Kidney capillary endothelial cell (primary cell): Measurements from ENCODE around the gene CLIC4.

Experiments used
- DNase-seq: peaks from one replicate; pipeline ENCODE4 v3.0.0-alpha.2; 2018; ENCODE audit warnings: low spot score

Gene CLIC4

DNA sequence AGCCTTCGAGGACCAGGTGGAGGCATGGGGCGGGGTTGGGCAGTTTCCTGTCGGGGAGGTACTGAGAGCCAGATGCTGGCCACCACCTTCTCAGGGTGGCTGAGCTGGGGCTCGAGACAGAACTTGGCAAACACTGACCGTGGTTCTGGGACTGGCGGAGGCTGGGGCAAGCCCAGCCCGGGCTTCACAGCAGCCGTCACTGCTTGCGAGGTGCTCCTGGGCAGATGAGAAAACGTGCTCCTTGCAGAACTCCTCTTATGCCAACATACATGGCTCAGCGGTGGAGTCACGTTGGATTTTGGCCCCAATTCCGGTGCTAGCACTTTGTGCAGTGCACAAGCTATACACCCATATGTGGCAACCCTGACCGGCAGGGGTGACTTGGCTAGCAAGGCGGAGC is 115.6 kb downstream of the CLIC4 start:
- no peak for DNase-seq

DNA sequence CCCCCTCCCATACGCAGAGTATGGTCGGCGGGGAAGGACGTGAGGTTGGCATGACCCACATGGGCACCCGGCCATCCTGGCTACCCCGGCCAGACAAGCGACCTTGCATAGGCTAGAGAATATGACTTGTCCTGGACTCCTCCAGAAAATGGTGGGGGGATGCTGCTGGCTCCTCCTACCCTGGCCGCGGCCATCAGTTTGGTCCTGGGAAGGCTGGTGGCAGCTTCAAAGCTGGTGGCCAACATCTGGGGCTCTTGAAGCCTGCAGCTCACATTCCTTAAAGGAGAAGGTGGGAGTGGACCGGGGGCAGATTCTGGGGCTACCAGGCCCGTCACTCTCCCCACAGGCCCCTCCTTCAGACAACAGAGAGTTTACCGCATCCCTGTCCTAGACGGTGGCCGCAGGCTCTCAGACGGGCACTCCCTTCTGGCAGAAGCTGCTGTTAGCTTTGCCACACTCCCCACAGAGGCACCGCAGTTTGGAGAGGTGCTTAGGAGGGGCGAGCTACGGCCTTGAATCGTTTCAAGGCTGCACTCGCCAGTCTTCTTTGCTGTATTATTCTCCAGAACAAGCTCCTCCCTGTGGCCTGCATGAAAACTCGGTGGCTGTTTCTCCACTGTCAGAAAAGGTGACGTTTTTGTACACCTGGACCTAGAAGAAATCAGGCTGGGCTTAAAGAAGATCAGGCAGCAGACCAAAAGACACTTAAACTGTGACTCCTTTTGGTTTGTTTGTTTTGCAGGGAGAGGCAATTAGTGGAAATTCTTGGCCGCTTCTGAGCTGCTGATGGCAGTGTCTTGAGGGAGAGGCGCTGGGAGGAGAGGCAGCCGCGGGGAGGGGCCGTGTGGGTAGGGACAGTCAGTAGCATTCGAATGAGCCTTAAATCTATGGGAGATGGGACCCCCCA is 116.8 kb downstream of the CLIC4 start:
- no peak for DNase-seq

DNA sequence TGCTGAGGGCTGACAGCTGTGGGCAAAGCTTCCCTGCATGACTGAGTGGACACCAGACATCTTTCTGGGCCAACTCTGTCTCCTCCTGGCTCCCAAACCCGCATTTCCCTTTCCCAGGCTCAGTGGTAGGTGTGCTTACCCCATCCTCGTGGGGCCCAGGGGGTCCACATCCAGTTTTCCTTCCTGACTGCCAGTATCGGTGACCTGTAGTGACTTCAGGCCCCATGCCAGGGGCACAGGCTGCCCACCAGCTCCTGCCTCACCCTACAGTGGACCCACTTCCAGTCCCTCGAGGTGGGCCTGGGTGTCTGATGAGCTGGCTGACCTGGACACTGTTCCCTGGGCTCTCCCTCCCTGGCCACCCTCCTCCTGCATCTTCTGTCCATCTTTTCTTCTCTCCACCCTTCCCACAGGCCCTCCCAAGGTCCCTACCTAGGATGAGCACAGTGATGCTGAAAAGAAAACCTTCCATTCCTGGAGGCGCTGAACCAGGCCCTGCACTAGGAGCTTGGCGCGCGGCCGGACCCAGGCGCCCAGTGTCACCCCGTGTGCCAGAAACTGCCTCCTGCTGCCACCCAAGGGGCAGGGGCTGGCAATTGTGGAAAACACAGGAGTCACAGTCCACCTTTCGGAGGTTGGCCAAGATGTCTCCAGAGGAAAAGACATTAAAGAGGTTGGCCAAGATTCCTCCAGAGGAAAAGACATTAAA is 117.7 kb downstream of the CLIC4 start:
- DNase-seq: no peak

DNA sequence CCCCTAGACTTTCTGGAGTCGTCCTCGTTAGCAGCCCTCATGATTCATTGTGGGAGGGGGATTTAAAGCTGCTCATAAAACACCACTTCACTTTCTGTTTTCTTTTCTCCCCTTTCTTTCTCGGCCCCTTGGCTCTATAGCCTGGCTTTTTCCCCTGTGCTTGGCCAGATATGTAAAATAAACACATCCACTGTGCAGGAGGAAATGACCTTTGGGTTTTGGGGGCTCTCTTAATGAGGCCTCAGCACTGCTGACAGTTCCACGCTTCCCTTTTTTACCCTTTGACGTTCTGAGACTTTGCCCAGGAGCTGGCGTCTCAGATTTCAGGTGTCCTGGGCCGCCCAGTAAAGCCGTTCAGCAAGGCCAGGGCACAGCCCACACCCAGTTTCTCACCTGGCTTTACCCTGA is 119.1 kb downstream of the CLIC4 start:
- no peak for DNase-seq

DNA sequence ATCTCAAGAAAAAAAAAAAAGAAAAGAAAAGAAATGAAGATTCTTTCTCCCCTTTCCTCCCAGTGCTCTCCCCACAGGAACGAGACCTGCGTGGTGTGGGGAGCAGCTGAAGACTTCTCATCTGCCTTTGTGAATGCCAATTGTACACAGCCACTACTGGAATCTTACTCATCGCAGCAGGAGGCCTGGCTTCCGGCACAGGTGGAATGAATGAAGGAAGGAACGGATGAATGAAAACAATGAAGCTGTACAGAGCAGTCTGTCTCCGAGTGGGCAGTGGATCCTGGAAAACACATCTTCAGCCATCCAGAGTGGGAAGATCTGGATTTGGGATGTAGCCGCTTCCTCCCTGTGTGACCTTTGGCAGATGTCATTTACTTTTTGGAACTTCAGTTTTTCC is 119.9 kb downstream of the CLIC4 start:
- DNase-seq: no peak

DNA sequence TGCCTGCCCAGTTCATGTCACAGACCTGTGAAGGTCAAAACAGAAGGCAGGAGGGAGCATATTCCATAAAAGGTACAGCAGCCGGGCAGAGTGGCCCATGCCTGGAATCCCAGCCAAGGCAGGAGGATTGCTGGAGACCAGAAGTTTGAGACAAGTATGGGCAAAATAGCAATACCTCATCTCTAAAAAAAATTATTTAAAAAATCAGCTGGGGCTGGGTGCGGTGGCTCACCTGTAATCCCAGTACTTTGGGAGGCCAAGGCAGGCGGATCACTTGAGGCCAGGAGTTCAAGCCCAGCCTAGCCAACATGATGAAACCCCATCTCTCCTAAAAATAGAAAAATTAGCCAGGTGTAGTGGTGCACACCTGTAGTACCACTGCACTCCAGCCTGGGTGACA is 120.3 kb downstream of the CLIC4 start:
- DNase-seq: no peak

DNA sequence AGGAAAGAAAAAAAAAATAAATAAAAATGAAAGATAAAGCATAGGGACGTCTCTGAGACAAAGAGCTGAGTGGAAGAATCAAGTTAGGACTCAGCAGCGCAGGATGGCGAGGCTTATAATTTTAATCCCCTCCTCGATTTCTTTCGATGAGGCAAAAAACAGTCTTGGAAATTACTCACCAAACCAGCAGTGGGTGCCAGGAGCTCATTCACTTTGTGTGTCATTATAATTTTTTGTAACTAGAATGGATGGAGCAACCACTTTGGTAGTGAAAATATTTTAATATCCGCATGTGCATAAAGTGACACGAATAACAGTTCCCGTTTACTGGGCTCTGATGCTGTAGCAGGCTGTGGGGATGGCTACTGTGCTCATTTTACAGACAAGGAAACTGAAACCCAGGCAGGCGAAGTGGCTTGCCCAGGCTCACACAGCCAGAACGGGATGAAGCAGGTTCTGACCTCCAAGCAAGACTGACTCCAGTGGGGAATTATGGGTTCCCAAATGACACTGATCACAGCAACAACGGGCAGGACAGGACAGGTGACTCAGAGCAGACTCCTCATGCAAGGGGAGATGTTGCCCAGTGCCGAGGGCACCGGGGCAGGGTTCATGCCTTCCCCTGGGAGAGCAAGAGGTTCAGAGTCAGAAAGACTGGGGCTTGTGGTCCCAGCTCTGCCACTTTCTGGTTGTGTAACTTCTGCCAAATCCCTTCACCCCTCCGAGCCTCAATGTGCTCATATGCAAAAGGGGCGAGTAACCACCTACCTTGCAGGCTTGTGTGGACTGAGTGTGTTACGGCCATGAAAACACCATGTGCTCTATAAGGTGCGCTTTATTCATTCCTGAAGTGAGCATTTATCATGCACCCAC is 121.2 kb downstream of the CLIC4 start:
- no peak for DNase-seq

DNA sequence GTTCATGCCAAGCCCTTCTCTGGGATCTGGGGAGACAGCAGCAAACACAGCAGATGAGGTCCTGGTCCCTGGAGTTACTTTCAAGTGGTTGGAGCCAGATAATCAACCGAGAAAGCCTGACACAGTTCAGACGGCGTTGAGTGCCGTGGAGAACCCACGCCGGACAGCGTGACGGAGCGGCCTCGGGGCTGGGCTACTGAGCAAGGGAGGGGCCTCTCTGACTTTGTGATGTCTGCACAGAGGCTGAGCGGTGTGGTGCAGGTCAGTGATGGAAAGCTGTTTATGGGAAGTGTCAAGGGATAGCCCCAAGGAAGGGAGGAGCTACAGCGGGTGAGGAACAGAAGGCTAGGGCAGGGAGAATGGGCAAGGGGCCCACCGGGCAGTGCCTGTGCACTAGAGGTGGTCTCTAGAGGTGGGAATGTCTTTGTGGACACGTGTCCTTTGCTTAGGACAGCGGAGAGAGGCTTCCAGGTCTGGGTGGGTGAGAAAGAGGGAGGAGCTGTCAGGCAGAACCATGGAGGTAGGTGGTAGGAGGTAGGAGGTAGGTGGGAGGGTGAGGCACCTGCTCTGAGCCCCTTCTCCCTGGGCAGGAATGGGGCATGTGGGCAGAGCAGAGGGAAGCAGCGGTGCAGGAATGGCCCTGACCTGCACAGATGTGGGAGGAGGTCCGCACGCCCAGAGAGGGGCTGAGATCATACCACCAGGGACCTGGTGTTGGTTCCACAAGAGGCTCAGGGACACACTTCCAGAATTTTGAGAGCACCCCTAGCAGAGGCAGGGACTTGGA is 122.0 kb downstream of the CLIC4 start:
- DNase-seq: no peak

DNA sequence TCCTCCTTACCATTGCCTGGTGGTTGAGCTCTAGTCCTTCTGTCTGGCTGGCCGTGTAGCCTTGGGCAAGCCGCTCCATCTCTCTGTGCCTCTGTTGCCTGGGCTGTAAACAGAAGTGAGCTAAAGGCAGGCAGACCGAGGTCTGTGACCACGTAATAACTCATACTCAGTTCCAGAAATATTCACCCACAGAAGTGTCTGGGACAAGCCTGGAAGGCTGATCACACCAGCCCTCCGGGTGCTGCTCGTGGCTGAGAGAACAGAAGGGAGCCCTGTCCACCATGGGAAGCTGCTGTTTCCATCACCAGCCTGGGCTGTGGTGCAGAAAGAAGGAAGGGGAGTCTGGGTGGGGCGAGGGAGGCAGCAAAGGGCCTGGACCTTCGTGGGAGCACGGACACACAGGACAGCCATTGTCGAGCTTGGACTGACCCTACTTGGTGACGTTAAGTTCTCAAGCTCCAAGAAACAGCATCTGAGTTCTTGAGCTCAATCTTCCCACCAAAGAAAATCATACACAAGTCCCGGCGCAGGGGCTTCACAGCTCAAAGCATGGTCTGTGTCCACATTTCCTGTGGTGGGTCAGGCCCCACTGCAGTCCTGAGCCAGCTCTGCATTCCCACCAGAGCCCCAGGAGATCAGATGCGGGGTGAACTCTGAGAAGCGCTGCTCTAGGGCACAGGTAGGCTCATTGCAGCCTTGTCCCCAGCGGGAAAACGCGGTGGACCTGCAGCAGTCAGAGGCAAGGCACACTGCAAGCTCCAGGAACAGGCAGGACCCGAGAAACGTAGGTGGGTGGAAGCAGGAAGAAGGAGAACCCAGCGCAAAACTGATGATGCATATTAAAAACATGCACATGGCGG is 123.0 kb downstream of the CLIC4 start:
- no peak for DNase-seq

DNA sequence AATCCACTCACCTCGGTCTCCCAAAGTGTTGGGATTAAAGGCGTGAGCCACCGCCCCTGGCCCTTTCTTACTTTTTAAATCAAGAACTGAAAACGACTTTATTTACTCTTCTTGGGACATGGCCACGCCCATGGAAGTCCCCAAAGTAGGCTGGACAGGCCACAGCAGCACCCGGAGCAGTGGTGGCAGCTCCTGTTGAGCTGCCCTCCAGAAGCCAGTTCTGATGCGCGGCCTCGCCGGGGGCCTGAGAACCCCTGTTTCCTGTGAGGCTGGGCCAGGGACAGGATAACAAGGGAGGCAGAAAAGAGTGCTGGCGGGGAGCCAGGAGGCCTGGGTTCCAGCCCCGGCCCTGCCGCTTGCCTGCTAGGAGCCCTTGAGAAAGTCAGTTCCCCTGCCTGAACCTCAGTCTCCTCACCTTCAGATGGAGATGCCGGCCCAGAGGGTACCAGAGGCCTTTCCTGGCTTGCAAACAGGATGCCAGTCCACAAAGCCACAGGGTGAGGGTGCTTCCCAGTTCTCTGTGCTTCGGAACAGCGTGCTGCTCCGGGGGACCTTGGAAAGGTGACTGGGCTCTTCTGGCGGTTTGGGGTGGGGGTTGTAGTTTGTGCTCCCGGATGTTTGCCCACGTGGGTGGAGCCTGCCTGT is 125.4 kb downstream of the CLIC4 start:
- DNase-seq: no peak

DNA sequence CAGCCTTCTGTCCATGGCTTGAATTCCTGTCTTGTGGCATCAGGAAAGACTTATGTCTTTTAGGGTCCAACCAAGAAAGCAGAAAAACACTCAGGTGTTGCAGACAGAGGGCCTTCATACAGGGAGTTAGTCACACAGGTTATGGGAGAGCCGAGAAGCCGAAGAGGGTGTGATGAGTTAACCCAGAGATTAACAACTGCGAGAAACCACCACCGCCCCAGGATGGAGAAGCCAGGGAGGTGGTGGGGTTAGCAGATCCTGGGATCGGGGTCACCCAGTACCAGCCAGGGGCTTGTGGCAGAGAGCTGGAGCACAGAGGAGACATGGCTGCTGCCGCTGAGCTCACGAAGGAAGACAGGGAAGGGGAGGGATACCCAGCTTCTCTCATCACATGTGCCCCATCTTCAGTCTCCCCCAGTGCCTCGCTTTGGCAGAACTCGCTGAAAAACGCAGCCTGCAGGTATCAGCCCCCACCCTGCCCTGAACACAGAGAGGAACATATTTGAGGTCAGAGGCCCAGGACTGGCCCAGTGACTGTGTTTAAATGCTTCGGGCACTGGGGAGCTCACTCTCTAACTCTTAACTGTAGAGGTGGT is 126.2 kb downstream of the CLIC4 start:
- DNase-seq: no peak

DNA sequence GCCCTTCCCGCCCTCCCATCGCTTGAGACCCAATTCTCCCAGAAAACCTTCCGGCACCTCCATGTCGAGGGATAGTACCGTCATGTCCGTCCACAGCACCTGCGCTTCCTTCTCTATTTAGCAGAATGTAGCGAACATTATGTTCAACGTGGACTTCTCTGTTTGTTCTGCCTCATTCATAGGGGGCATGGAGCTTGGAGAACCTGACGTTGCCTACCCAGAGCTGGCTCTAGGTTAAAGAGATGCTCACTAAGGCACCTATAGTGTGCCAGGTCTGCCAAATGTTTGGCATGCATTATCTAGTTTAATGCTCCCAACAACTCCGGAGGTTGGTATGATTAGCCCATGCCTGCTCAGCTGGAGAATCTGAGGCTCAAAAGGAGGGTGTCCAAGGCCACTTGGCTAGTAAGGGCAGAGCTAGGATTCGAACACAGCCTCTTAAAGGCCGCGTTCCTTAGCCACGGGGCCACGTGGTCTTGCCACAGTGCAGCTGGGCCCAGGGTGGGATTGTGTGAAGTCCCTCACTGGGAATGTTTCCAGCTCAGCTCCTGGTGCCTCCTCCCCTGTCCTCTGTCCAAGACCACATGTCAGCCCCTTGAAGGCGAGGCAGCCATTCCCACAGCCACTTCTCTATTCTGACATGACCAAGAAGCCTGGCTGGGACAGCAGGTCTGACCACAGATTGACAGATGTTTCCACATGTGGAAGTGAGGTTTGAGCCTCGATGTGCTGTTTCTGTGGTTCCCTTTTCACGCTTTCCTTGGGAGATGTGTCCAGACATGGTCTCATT is 127.0 kb downstream of the CLIC4 start:
- DNase-seq: no peak

DNA sequence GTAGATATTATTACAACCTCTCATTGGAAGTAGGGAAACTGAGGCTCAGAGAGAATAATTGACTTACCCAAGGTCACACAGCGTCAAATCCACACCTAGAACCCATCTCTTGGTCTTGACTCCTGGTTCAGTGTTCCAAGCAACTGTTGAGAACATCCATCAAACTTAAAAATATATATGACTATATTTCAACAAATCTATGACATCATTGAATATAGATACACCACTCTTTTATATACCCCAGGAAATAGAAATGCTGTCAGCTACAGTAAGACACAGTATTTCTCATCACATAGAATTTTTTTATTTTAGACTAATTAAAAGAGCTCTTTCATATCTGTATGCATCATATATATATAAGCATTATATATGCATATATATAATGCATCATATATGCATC is 127.9 kb downstream of the CLIC4 start:
- no peak for DNase-seq

DNA sequence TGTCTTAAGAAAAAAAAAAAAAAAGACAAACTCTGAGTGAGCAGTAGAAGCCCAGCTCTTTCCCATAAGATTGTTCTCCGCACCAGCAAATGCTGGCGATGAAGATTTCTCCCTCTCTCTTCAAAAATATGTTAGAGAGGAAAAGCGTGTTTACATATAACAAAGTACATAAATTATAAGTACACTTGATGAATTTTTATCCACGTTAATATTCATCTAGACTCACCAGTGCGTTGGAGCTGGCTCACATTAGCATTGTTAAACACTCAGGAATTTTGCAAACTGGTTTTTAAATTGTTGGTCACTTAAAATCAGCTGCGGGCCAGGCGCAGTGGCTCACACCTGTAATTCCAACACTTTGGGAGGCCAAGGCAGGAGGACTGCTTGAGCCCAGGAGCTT is 128.8 kb downstream of the CLIC4 start:
- no peak for DNase-seq

DNA sequence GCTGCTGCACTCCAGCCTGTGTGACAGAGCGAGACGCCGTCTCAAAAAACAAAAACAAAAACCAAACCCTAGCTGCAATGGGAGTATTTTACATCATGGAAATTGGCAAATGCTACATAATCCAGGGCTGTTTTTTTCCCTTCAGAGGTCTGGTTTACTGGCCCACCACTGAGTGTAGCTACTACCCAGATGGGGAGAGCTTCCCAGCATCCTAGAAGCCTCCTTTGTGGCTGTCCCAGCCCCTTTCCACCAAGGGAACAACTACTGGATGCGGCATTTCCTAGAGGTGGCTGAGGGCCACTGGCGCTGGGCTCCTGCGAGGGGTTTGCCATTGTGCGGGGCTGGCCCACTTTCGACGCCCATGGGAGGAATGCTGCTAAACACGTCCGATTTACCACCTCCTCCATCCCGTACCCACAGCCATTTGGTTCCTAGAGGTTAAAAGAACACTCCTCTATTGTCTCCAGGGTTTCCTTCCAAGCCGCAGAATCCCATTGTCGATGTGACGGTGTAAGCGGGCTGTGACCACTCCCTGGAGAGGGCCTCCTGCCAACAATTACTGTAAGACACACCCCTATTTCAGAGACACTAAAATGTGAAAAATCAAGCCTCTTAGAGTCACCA is 129.5 kb downstream of the CLIC4 start:
- DNase-seq: no peak

DNA sequence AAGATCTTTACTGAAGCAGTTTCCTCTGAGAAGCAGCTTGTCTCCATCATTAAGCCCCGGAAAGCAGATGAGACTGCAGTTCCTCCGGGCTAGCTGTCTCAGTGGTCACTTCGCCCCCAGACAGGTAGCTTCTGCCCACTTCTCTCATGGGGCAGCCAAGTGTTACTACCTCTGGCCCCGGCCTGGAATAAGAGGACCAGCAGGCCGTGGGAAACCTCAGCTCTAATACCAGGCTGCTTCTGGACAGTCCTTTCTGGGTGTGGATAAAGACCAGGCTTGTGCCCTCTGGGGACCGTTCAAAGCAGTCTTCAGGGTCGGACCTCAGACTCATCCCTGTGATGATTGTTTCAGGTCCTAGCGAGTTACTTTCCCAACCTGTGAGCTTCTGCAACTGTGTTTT is 130.0 kb downstream of the CLIC4 start:
- no peak for DNase-seq

DNA sequence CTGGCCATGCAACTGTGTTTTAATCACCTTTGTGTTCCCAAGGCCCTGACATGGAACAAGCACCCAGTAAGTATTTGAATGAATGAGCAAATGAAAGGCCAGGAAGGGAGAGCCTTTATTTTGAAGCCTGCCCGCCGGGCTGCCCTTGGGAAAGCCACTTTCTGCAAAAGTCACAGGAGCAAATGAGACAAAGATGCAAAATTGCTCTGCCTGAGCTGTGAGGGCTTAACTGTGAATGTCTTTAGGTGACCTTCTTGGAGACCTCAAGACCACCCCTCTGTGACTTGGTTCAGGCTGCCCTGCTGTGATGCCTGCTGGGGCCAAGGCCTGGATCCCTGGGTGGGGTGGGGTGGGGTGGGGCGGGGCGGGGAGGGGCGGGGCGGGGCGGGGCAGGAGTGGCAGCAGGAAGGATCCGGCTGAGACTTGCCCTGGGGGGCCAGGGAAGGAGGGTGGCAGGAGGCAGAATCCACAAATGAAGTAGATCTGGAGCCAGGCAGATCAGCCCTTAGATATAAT is 130.8 kb downstream of the CLIC4 start:
- DNase-seq: no peak

DNA sequence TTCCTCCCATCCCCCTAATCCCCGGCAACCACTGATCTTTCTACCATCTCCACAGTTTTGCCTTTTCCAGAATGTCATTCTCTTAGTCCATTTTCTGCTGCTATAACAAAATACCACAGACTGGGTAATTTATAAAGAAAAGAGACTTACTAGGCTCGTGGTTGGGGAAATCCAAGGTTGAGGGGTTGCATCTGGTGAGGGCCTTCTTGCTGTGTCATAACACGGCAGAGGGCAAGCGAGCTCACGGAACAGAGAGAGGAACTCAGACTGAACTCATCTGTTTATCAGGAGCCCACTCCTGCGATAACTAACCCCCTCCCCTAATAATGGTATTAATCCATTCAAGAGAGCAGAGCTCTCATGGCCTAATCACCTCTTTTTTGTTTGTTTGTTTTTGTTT is 132.8 kb downstream of the CLIC4 start:
- DNase-seq: no peak
